Measurements from ENCODE around the gene ACSM2A. TPM values are rescaled to one million over a fixed set of nuclear protein-coding genes. Genes with fewer than 3 reads are reported as not detected.

Gene ACSM2A
- total RNA-seq, 1 experiment from 2014 or later: not detected

DNA sequence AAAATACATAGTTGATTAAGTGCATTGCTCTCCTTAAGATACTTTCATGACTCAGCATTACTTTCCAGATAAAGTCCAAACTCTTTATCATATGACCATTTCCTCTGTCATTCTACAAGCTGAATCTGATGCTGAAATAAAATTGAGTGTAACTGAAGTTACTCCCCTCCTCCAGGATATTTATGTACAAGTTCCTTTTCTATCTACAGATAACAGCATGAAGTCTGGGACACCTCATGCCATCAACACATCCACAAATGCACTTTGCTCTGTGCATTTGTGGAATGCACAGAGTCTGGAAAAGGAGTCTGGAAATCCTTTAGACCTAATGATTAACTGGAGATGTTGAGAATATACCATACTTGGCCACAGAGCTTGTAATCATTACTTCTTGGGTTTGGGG lies 64.4 kb downstream of the ACSM2A start (continued):
- TF ChIP-seq, protein P1, sequence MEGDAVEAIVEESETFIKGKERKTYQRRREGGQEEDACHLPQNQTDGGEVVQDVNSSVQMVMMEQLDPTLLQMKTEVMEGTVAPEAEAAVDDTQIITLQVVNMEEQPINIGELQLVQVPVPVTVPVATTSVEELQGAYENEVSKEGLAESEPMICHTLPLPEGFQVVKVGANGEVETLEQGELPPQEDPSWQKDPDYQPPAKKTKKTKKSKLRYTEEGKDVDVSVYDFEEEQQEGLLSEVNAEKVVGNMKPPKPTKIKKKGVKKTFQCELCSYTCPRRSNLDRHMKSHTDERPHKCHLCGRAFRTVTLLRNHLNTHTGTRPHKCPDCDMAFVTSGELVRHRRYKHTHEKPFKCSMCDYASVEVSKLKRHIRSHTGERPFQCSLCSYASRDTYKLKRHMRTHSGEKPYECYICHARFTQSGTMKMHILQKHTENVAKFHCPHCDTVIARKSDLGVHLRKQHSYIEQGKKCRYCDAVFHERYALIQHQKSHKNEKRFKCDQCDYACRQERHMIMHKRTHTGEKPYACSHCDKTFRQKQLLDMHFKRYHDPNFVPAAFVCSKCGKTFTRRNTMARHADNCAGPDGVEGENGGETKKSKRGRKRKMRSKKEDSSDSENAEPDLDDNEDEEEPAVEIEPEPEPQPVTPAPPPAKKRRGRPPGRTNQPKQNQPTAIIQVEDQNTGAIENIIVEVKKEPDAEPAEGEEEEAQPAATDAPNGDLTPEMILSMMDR (IDR thresholded peaks at IDR 0.05 in 2 of 3, conservative IDR thresholded peaks at IDR 0.05 in 1 of 3; ENCODE audit: borderline replicate concordance in 1 of 3, insufficient read depth in 1 of 3, low read depth in 2 of 3, low read length in 2 of 3): no peak
- TF ChIP-seq POLR2A (IDR thresholded peaks at IDR 0.05; ENCODE audit: borderline replicate concordance, extremely low read depth, insufficient read depth, insufficient read length) (no peak), SP1 (IDR thresholded peaks at IDR 0.05; ENCODE audit: low read depth) (no peak)
- TF ChIP-seq, protein P2, sequence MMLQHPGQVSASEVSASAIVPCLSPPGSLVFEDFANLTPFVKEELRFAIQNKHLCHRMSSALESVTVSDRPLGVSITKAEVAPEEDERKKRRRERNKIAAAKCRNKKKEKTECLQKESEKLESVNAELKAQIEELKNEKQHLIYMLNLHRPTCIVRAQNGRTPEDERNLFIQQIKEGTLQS (IDR thresholded peaks at IDR 0.05): no peak

DNA sequence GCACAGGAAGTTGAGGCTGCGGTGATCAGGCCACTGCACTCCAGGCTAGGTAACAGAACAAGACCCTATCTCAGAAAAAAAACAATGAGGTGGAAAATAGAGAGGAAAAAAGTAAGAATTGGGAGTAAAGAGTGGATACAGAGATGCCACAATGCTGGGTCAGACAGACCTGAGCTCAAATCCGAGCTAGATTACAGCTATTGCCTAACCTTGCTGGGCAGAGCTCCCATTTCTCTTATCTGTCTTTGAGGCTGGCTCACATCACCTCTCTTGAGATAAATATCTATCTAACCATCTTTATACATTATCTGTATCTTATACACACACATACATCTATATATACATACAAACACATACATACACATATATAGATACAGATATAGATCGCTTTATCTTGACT lies 65.8 kb downstream of the ACSM2A start:
- Histone ChIP-seq H3K79me2 (ENCODE audit: insufficient read depth, low read length) (no peaks in the 10 kb centered on the region), H3K27me3 (ENCODE audit: insufficient read depth, low read length) (peaks cover 19% of the 10 kb centered on the region), H3K9ac (ENCODE audit: low read length) (no peak overlapping the region), H3K27ac (ENCODE audit: low read depth, low read length) (no peak overlapping the region), H3K9me3 (ENCODE audit: control insufficient read depth in 1 of 2, insufficient read depth in 1 of 2, low read depth in 1 of 2, low read length in 2 of 2) (no peaks in the 10 kb centered on the region), H3K36me3 (ENCODE audit: control insufficient read depth in 1 of 2, insufficient read depth in 2 of 2, low read length in 2 of 2) (no peaks in the 10 kb centered on the region), H2AFZ (ENCODE audit: low read depth, low read length, poor library complexity, severe bottlenecking) (no peak overlapping the region), H3K4me3 (replicated peaks in 1 of 2; ENCODE audit: low read depth in 1 of 2, low read length in 2 of 2) (no peak overlapping the region), H3K4me1 (ENCODE audit: control insufficient read depth in 1 of 2, insufficient read depth in 2 of 2, low read length in 2 of 2) (no peaks in the 10 kb centered on the region), H3K9me2 (ENCODE audit: insufficient read depth) (no peaks in the 10 kb centered on the region), H3K4me2 (ENCODE audit: low read length) (no peak overlapping the region), H4K20me1 (ENCODE audit: insufficient read depth) (no peaks in the 10 kb centered on the region)
- no peak for DNase-seq (ENCODE audit: low read depth, low spot score)
- ChIA-PET RAD21 (ENCODE audit: low non-redundant PET in 1 of 2, low total read pairs in 2 of 2, uncharacterized antibody in 2 of 2, unreplicated experiment in 2 of 2) (no interaction called here), CTCF (no interaction called here), POLR2A (no interaction called here)
- no TSS peak for BruUV-seq (replicated peaks)
- TF ChIP-seq EZH2phosphoT487 (IDR thresholded peaks at IDR 0.05; ENCODE audit: borderline replicate concordance): no peak
- TF ChIP-seq SRF (IDR thresholded peaks at IDR 0.05; ENCODE audit: low read depth): no peak
- TF ChIP-seq CBX3 (IDR thresholded peaks at IDR 0.05; ENCODE audit: low read depth): no peak
- TF ChIP-seq EZH2 (IDR thresholded peaks at IDR 0.05): no peak
- no peak for TF ChIP-seq ZFX (IDR thresholded peaks at IDR 0.05)
- TF ChIP-seq ELF1 (IDR thresholded peaks at IDR 0.05; ENCODE audit: borderline replicate concordance, low read depth): no peak
- no peak for TF ChIP-seq FOSL1 (IDR thresholded peaks at IDR 0.05; ENCODE audit: low read depth)
- TF ChIP-seq RAD21 (IDR thresholded peaks at IDR 0.05; ENCODE audit: low read depth): no peak
- no peak for TF ChIP-seq JUND (IDR thresholded peaks at IDR 0.05)
- intact Hi-C loops (cut with micrococcal nuclease): no loop called here
- no peak for ATAC-seq

Measured in HCT116 (cell line).